Measurements from ENCODE around the gene PHLDB2. TPM values are rescaled to one million over a fixed set of nuclear protein-coding genes. Genes with fewer than 3 reads are reported as not detected.
A peak's percentile ranks its signal among the peaks of the same experiment; 100 is the strongest.

PHLDB2 gene
- total RNA-seq, 2 experiments from 2014 or later: 1.2 to 2.4 TPM

DNA sequence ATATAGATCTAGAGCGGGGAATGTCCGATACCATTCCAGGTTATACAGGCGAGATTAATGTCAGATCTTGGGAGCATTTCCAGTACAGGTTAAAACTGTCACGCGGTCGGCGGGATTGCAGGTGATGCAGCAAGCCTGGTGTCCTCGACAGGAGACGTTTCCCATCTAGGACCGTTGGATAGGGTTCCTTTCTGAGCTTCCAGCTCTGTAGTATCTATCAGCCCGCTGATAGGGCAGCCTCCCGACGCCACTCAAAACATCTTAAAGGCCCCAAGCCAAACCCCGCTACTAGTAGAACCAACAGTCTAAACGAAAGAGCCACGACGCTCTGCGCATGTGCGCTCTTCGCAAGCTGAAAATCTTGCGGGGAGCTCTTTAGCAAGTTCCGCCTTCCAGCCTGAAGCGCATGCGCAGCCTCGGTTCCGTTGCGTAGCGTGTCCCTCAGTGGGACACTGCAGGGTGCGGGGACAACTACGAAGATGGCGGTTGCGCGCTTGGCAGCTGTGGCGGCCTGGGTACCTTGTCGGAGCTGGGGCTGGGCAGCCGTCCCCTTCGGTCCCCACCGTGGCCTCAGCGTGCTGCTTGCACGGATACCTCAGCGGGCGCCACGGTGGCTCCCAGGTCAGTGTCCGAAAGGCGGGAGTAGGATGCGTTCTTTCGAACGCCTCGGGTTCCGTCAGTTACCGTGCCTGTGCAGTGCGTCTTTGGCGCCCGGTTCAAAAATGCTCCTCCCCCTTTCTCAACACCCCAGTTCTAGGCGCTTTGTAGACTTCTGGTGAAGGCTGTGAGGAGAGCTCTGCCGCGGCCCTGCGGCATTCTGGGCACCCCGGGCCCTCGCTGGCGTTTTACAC is 119.7 kb downstream of the PHLDB2 start, which contains the start of gene ABHD10:
ABHD10 (plus strand) TSS at position 444 of the 851 bp plus-strand sequence; CDS start at position 480, 36 bp downstream.
- Mint-ChIP-seq H3K4me3 (peak within 1 kb of the TSS; percentile 92), H3K9me3 (no peaks in the 10 kb centered on the region), H3K4me1 (ENCODE audit: low read depth) (peaks cover 38% of the 10 kb centered on the region), H3K27ac (peak within 1 kb of the TSS; percentile 92), H3K27me3 (no peaks in the 10 kb centered on the region), H3K36me3 (ENCODE audit: low read depth) (peaks cover 18% of the 10 kb centered on the region)
- intact Hi-C loops (cut with micrococcal nuclease): no loop called here
- ChIA-PET CTCF (interaction anchor here (0.8 to 7.3 kb wide), 13 partner anchors 9 to 309 kb away, joined by 3 to 73 read pairs (median 8); partner anchors contain the start of gene PHLDB2), POLR2A (interaction anchor here (0.6 to 2.0 kb wide), 13 partner anchors 10 to 431 kb away, joined by 3 to 15 read pairs (median 3); no protein-coding TSS in a partner anchor)
- TF ChIP-seq, protein P1, sequence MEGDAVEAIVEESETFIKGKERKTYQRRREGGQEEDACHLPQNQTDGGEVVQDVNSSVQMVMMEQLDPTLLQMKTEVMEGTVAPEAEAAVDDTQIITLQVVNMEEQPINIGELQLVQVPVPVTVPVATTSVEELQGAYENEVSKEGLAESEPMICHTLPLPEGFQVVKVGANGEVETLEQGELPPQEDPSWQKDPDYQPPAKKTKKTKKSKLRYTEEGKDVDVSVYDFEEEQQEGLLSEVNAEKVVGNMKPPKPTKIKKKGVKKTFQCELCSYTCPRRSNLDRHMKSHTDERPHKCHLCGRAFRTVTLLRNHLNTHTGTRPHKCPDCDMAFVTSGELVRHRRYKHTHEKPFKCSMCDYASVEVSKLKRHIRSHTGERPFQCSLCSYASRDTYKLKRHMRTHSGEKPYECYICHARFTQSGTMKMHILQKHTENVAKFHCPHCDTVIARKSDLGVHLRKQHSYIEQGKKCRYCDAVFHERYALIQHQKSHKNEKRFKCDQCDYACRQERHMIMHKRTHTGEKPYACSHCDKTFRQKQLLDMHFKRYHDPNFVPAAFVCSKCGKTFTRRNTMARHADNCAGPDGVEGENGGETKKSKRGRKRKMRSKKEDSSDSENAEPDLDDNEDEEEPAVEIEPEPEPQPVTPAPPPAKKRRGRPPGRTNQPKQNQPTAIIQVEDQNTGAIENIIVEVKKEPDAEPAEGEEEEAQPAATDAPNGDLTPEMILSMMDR (IDR thresholded peaks at IDR 0.05): no peak
- DNase-seq (peak; percentile 98), ATAC-seq (peak; percentile 94)

DNA sequence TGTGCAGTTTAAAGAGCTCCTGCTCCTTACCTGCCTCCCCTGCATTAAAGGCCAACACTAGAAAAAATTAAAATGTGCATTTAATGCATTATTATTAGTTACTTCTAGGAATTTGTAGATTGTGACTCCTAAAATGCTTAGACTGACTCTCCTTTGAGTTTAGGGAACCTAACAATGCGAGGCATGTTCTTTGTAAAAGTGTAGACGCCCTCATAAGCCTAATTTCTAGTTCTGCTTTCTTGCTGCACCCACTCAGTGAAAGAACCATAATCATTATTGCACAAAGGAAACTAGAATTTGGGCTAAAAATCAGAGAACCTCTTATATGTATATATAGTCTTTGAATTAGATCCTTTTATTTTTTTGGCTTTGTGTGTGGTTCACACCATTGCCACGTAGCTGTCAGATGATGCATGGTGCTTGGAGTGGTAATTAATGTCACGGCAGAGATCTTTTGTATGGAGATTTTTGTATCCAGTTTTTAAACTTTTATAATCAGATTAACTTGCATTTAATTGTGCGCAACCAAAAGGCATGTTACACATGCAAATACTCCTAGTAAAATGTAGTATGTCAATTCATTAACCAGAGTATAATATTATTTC is 120.5 kb downstream of the PHLDB2 start:
- peak; percentile 19 for ATAC-seq
- peak overlapping the region; percentile 92 for H3K4me3 Mint-ChIP-seq

DNA sequence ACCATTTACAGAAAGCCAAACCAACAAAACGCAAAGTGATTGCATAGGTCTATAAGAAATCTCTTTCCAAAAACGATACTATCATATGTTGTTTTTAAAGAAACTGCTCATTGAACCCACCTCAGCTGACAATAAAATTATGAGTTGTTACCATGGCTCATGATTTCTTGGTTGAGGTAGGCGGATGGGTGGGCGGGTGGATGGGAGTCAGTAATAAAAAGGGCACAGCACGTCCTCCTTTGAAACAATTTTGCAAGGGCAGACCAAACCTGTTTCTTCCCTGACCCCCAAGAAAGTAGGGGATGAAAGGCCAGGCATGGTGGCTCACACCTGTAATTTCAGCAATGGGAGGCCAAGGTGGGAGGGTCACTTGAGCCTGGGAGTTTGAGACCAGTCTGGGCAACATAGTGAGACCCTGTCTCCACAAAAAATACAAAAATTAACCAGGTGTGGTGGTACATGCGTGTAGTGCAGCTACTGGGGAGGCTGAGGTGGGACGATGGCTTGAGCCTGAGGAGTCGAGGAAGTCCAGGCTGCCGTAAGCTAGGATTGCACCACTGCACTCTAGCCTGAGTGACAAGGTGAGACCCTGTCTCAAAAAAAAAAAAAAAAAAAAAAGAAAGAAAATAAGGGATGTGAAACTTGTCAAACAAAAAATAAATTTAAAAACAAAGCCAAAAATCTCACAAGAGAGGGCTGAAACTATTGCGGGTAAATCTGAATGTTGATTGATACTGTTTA is 121.8 kb downstream of the PHLDB2 start:
- Mint-ChIP-seq H3K27ac (peak overlapping the region; percentile 70), H3K9me3 (no peaks in the 10 kb centered on the region), H3K36me3 (ENCODE audit: low read depth) (peaks cover 34% of the 10 kb centered on the region), H3K27me3 (no peaks in the 10 kb centered on the region), H3K4me1 (ENCODE audit: low read depth) (peaks cover 57% of the 10 kb centered on the region), H3K4me3 (peak overlapping the region; percentile 92)
- CTCF ChIA-PET: interaction anchor here (1.2 to 7.3 kb wide), 8 partner anchors 8 to 264 kb away, joined by 3 to 73 read pairs (median 24); no protein-coding TSS in a partner anchor
- intact Hi-C loops (cut with micrococcal nuclease): no loop called here
- DNase-seq (peak; percentile 69), ATAC-seq (no peak)
- POLR2A ChIA-PET: interaction anchor here (0.9 kb wide), 1 partner anchor 12 kb away, joined by 3 read pairs; no protein-coding TSS in a partner anchor
- TF ChIP-seq, protein P1 (IDR thresholded peaks at IDR 0.05): no peak

More for the DNA sequence above, 120.5 kb downstream of the PHLDB2 start:
- Mint-ChIP-seq H3K36me3 (ENCODE audit: low read depth) (peaks cover 22% of the 10 kb centered on the region), H3K9me3 (no peaks in the 10 kb centered on the region), H3K27me3 (no peaks in the 10 kb centered on the region), H3K4me1 (ENCODE audit: low read depth) (peaks cover 43% of the 10 kb centered on the region), H3K27ac (peak overlapping the region; percentile 92)
- TF ChIP-seq, protein P1 (IDR thresholded peaks at IDR 0.05): no peak
- ChIA-PET CTCF (interaction anchor here (1.1 to 7.3 kb wide), 12 partner anchors 9 to 262 kb away, joined by 3 to 73 read pairs (median 6); partner anchors contain the start of gene PHLDB2), POLR2A (interaction anchor here (0.6 to 2.0 kb wide), 12 partner anchors 10 to 432 kb away, joined by 3 to 15 read pairs (median 3); no protein-coding TSS in a partner anchor)
- intact Hi-C loops (cut with micrococcal nuclease): no loop called here
- DNase-seq: peak; percentile 27

DNA sequence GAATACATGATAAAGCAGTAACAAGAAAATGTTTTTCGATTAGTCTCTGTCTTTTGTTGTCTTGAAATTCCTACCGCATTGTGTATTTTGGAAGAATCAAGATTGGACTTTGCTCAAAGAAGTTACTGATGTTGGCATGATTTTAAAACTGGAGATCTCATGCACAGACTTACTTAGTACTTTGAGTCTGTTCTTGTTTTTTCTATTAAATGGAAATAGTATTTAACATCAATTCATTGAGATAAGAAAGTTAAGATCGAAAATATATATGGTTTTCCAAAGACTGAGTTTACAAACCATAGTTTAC is 122.3 kb downstream of the PHLDB2 start:
- CTCF ChIA-PET: interaction anchor here (0.9 to 7.3 kb wide), 7 partner anchors 8 to 264 kb away, joined by 3 to 73 read pairs (median 4); no protein-coding TSS in a partner anchor

More for the DNA sequence above, 122.3 kb downstream of the PHLDB2 start:
- no peak for DNase-seq
- POLR2A ChIA-PET: no interaction called here
- TF ChIP-seq, protein P1 (IDR thresholded peaks at IDR 0.05): no peak
- Mint-ChIP-seq H3K4me3 (peak overlapping the region; percentile 92), H3K9me3 (no peaks in the 10 kb centered on the region), H3K4me1 (ENCODE audit: low read depth) (peaks cover 60% of the 10 kb centered on the region), H3K27ac (peak overlapping the region; percentile 30), H3K27me3 (no peaks in the 10 kb centered on the region), H3K36me3 (ENCODE audit: low read depth) (peaks cover 39% of the 10 kb centered on the region)
- ATAC-seq: no peak
- intact Hi-C loops (cut with micrococcal nuclease): no loop called here

All from activated CD8-positive, alpha-beta T cell treated with anti-CD3 and anti-CD28 coated beads for 36 hours (primary cell).